Ovary (tissue), 9 donors: Measurements from ENCODE around the gene DDHD1. TPM values are rescaled to one million over a fixed set of nuclear protein-coding genes. Genes with fewer than 3 reads are reported as not detected.
"Not testable (repeated sequence)": the region's sequence is repeated elsewhere in the genome, so short reads cannot be mapped to it uniquely, and the experiment has no call there.

Source experiments
- DNase-seq, 5 donors: peaks; one replicate each; pipeline ENCODE4 v3.0.0-alpha.2; 2019 to 2020
- H3K27ac ChIP-seq, 2 donors: fragments of 200-600 bp; one replicate each; pipeline versions ENCODE4 v1.5.1 to v1.8.0; 2019 to 2022
- H3K27me3 ChIP-seq: fragments of 200-600 bp; one replicate; pipeline ENCODE4 v1.8.0; 2022
- H3K36me3 ChIP-seq: fragments of 200-600 bp; sonication (generic); one replicate; pipeline ENCODE4 v1.5.1; 2019
- H3K4me1 ChIP-seq: one replicate; pipeline ENCODE4 v1.8.1; 2013; ENCODE audit warnings: mild to moderate bottlenecking, moderate library complexity; ENCODE audit not compliant: insufficient read depth
- H3K4me3 ChIP-seq: fragments of 200-600 bp; sonication (generic); one replicate; pipeline ENCODE4 v1.5.1; 2017
- H3K9me3 ChIP-seq, 2 donors: fragments of 200-600 bp in 1 of 2; sonication (generic) in 1 of 2; one replicate each; pipeline versions ENCODE4 v1.5.1 to v1.8.1; 2013 to 2019; ENCODE audit warnings: mild to moderate bottlenecking in 1 of 2, moderate library complexity in 1 of 2
- EP300 ChIP-seq: sonication (generic); formaldehyde crosslinking; IDR thresholded peaks from one replicate; pipeline ENCODE4 v1.6.1; 2017; ENCODE audit warnings: antibody characterized with exemption
- POLR2A ChIP-seq: fragments of 450-650 bp; IDR thresholded peaks from one replicate; pipeline ENCODE4 v1.6.1; 2017; ENCODE audit warnings: antibody characterized with exemption, mild to moderate bottlenecking, moderate library complexity
- WGBS, 3 donors: extraction: QIAGEN DNeasy Blood & Tissue Kit in 1 of 3; methylation state at CpG; one replicate each; pipeline versions ENCODE4 v1.1.5 to v1.1.7; 2013 to 2017; 5-methylcytosine and 5-hydroxymethylcytosine counted together
- intact Hi-C, 4 donors: fragments of 100-400 bp; cut with DNase I; formaldehyde crosslinking; loops; one replicate each; pipeline versions ENCODE4 v1.11.0 to v1.15.1; 2022 to 2023
- polyA plus RNA-seq, 2 donors: library from polyadenylated mRNA; stranded (reverse); fragments of 200-250 nt in 1 of 2; fragments of 350-450 nt in 1 of 2; fragmentation: Illumina TruSeq in 1 of 2; extraction: RNeasy Lipid Tissue Mini Kit (QIAGEN cat#74804) in 1 of 2; gene quantifications; one replicate each; pipeline ENCODE4 v1.2.3, GENCODE V29; 2013 to 2014
- total RNA-seq, 7 donors: library from RNA; depleted of rRNA in 2 of 7; stranded (reverse); fragments of >200 nt in 2 of 7; fragmentation: NEBNext Ultra II Directional in 3 of 7; extraction: Animal tissue kit (Norgen Biotek cat#: 25700) in 3 of 7; gene quantifications; one replicate each; pipeline versions ENCODE4 v1.1.0 to v1.2.4, GENCODE V29; 2016 to 2023
- TF ChIP-seq, protein P1 (sequence below), 3 donors: fragments of 450-650 bp in 2 of 3; fragments of 200-600 bp in 1 of 3; IDR thresholded peaks; one replicate each; pipeline versions ENCODE4 v1.5.1 to v1.8.0; 2016 to 2022; ENCODE audit warnings: antibody characterized with exemption in 3 of 3, mild to moderate bottlenecking in 1 of 3
- donor health status: DM: no; HTN: no; CAD: no; lungs with moderate emphysema.
- donor health status: DM: no; HTN: no; CAD: no.
- donor health status: Bipolar disorder and iron deficiency.
- donor health status: DM: yes; HTN: yes; CAD: no.
- donor health status: DM: no; HTN: no; CAD: no.
- donor health status: DM: yes; HTN: yes; CAD: no.

The DDHD1 gene
- total and polyA plus RNA-seq, 9 donors, result 4.6 to 21.9 (median 18.8) TPM

DNA sequence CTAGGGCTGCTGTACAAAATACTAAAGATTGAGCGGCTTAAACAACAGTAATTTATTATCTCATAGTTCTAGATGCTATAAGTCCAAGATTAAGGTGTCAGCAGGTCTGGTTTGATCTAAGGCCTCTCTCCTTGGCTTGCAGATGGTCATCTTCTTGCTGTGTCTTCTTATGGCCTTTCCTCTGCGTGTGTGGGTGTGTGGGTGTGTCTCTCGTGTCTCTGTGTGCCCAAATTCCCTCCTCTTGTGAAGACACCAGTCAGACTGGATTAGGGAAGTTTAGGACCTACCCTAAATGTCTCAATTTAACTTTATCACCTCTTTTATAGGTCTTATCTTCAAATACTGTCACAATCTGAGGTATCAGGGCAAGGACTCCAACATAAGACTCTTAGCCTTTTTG, 28.3 kb downstream of the DDHD1 start:
- 72 to 77% (median 77%) methylated on average over 3 of the region's 3 CpGs for WGBS, 3 donors

DNA sequence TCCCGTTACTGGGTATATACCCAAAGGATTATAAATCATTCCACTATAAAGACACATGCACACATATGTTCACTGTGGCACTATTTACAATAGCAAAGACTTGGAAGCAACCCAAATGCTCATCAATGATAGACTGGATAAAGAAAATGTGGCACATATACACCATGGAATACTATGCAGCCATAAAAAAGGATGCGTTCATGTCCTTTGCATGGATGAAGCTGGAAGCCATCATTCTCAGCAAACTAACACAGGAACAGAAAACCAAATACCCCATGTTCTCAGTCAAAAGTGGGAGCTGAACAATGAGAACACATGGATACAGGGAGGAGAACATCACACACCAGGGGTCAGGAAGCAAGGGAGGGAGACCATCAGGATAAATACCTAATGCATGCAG, 31.7 kb downstream of the DDHD1 start:
- H3K27me3 ChIP-seq, H3K4me3 ChIP-seq, H3K36me3 ChIP-seq, intact Hi-C loops, H3K9me3 ChIP-seq, H3K4me1 ChIP-seq, H3K27ac ChIP-seq, DNase-seq: not testable (repeated sequence)
- 93 to 100% (median 96%) methylated on average over 2 of the region's 2 CpGs for WGBS, 3 donors

More for the DNA sequence above, 28.3 kb downstream of the DDHD1 start:
- TF ChIP-seq EP300 (no peak), POLR2A (no peak)
- TF ChIP-seq, protein P1, sequence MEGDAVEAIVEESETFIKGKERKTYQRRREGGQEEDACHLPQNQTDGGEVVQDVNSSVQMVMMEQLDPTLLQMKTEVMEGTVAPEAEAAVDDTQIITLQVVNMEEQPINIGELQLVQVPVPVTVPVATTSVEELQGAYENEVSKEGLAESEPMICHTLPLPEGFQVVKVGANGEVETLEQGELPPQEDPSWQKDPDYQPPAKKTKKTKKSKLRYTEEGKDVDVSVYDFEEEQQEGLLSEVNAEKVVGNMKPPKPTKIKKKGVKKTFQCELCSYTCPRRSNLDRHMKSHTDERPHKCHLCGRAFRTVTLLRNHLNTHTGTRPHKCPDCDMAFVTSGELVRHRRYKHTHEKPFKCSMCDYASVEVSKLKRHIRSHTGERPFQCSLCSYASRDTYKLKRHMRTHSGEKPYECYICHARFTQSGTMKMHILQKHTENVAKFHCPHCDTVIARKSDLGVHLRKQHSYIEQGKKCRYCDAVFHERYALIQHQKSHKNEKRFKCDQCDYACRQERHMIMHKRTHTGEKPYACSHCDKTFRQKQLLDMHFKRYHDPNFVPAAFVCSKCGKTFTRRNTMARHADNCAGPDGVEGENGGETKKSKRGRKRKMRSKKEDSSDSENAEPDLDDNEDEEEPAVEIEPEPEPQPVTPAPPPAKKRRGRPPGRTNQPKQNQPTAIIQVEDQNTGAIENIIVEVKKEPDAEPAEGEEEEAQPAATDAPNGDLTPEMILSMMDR (IDR thresholded peaks at IDR 0.05), result no peak
- intact Hi-C loops, result no loop called here
- Histone ChIP-seq H3K36me3 (no peaks in the 10 kb centered on the region), H3K4me3 (no peak overlapping the region), H3K4me1 (peaks cover 4% of the 10 kb centered on the region), H3K27me3 (no peaks in the 10 kb centered on the region), H3K9me3 (no peaks in the 10 kb centered on the region), H3K27ac (no peak overlapping the region)
- no peak for DNase-seq

DNA sequence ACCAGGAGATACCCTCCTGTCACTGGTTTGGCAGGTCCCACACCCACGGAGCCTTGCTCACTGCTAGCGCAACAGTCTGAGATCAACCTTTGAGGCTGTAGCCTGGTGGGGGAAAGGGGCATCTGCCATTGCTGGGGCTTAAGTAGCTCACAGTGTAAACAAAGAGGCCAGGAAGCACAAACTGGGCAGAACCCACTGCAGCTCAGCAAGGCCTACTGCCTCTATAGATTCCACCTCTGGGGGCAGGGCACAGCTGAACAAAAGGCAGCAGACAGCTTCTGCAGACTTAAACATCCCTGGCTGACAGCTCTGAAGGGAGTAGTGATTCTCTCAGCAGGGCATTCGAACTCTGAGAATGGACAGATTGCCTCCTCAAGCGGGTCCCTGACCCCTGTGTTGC, 35.6 kb downstream of the DDHD1 start:
- H3K27ac ChIP-seq, H3K27me3 ChIP-seq, H3K4me3 ChIP-seq, H3K9me3 ChIP-seq, intact Hi-C loops, H3K4me1 ChIP-seq, DNase-seq, H3K36me3 ChIP-seq: not testable (repeated sequence)
- 94 to 98% (median 95%) methylated on average over 4 of the region's 4 CpGs for WGBS, 3 donors

DNA sequence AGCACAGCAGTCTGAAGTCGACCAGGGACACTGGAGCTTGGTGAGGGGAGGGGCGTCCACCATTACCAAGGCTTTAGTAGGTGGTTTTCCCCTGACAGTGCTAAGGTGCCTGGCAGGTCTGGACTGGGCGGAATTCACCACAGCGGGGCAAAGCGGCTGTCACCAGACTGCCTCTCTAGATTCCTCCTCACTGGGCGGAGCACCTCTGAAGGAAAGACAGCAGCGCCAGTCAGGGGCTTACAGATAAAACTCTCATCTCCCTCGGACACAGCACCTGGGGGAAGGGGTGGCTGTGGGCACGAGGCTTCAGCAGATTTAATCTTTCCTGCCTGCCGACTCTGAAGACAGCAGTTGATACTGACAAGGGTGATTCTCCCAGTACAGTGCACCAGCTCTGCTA, 39.1 kb downstream of the DDHD1 start:
- Histone ChIP-seq H3K36me3 (no peaks in the 10 kb centered on the region), H3K9me3 (no peaks in the 10 kb centered on the region), H3K4me1 (no peaks in the 10 kb centered on the region), H3K4me3 (no peak overlapping the region), H3K27me3 (no peaks in the 10 kb centered on the region), H3K27ac (no peak overlapping the region)
- TF ChIP-seq POLR2A (no peak), EP300 (no peak)
- TF ChIP-seq, protein P1 (IDR thresholded peaks at IDR 0.05), result no peak
- intact Hi-C loops, result no loop called here
- no peak for DNase-seq
- 96 to 98% (median 96%) methylated on average over 10 of the region's 10 CpGs for WGBS, 3 donors

DNA sequence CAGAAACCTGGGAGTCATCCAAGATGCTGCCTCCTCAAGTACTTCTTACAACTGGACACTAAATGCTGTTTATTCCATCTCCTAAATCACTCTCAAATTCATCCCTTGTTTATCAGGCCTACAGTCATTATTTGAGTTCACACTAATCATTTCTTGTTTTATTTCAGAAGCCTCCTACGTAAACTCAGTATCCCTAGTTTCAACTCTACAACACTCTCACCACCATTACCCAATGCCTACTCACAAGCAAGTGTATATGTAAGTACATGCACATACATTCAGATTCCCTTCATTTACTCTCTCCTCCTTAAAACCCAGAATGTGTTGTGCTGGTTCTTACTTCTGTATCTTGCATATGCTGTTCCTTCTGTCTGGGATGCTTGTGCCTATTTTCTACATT, 43.0 kb downstream of the DDHD1 start:
- Histone ChIP-seq H3K4me1 (no peaks in the 10 kb centered on the region), H3K27ac (no peak overlapping the region), H3K27me3 (no peaks in the 10 kb centered on the region), H3K4me3 (no peak overlapping the region), H3K9me3 (no peaks in the 10 kb centered on the region), H3K36me3 (no peaks in the 10 kb centered on the region)
- 95 to 100% (median 98%) methylated on average over 1 of the region's 1 CpG for WGBS, 3 donors
- DNase-seq, result no peak
- TF ChIP-seq POLR2A (no peak), EP300 (no peak)
- TF ChIP-seq, protein P1 (IDR thresholded peaks at IDR 0.05), result no peak
- intact Hi-C loops, result no loop called here
